ENCODE data around the gene GPR137B.

Gene GPR137B

GRCh38 chr1:236206548-236206947, 64.2 kb downstream of the GPR137B start:
- peak; percentile 81 for DNase-seq

GRCh38 chr1:236207121-236207520, 64.8 kb downstream of the GPR137B start:
- no peak for DNase-seq

DNA sequence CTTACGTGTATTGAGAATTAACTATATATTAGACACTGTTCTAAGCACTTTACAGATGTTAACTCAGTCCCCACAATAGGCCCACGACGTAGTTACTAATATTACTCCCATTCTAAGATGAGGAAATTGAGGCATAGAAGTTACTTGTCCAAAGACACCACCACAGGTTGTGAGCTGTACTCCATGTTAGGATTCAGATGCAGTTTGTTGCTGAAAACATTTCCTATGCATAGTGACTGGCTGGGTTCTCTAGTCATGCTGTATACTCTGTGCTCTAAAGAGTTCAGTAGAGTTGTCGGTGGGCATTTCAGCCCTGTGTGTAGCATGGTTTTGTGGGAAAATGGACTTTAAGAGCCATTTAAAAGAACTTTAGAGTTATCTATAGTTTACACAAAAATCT, 65.2 kb downstream of the GPR137B start:
- DNase-seq, result no peak

GRCh38 chr1:236209185-236209584, 66.8 kb downstream of the GPR137B start:
- DNase-seq, result no peak

DNA sequence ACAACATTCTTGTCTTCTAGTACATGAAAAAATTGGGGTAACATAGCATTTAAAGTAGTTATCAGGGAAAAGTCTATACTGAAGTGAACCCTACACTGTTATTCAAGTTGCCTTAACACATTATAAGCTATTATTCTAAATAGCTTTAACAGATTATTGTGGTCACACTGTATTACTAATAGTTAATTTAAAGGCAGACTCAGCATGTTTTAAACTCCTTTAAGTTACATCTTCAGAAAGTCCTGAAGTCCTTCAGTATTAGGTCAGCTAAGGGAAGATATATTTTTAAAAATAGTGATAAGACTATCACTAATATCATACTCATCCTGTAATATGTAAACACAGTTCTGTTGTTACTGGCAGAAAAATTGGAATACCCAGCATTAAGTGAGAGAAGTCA, 67.4 kb downstream of the GPR137B start:
- DNase-seq, result no peak

- no peak for DNase-seq
Observed at GRCh38 chr1:236211815-236212214, 69.5 kb downstream of the GPR137B start.

- DNase-seq, result no peak
Observed at GRCh38 chr1:236213534-236213933, 71.2 kb downstream of the GPR137B start.

DNA sequence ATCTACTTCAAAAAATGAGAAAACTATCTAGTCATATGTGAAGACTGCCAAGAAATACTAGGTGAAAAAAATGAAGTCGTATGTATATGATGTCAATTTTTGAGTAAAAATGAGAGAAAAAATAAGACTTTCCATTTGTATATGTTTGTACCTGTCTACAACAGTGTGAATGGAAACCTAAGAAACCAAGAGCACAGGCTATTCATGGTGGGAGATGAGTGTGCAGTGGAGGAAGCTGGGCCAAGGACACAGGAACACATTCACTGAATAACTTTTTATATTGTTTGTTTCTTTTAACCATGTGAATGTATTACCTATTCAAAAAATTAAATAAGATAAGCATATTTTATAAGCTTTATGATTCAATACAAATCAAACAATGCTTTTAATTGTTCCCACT, 72.4 kb downstream of the GPR137B start:
- no peak for DNase-seq

DNA sequence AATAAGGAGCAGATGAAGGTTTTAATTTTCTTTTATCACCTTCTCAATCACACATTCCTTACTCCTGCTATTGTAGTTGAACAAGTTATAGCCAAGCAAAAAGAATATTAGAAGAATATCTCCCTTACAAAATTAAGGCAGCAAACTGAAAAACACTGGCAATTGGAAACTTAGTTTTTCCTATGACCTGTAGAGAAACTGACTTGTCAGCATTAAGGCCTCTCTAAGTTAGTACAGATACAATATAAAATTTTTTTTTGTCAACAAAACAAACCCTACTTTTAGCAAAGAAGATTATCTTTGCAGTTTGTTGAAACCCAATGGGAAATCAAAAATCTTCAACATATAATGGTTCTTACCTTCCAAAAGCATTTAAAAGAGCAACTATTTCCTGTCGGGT, 78.1 kb downstream of the GPR137B start:
- DNase-seq, result no peak

- peak; percentile 26 for DNase-seq
Observed at GRCh38 chr1:236222632-236223031, 80.3 kb downstream of the GPR137B start.

DNA sequence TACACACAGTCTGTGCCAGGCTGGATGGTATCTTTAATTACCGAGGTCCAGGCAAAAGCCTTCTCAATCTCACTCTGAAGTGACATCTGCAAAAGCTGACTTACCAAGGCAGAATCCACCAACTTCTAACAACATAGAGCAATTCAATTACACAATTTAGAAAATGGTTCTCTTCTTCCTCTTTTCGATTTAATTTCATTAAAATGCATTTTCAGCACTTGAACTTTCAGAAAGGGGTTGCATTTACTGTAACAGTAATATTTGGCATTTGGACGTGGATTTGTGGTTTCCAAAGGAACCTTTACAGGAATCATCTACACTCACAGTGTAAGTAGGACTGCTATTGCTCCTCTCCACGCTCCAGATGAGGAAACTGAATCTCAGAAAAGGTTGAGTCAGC, 86.1 kb downstream of the GPR137B start:
- peak; percentile 89 for DNase-seq

- DNase-seq, result no peak
Observed at GRCh38 chr1:236235116-236235515, 92.8 kb downstream of the GPR137B start.

DNA sequence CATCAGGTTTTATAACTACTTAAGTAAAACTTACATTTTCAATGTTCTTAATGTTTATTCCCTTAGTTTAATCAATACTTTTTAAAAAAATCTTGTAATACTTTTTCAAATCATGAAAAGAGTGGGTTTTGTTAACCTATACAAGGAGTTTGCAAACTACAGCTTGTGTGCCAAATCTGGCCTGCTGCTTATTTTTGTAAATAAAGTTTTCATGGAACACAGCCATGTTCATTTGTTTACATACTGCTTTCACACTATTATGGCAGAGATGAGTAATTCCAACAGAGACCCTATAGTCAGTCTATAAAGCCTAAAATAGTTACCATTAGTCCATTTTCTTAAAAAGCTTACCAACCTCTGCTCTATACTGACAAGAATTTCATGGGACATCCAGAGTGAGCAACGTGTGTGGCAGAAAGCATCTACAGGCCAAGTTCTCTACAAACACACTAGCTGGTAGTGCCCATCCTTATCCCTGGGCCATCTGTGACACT, 96.8 kb downstream of the GPR137B start:
- DNase-seq, result no peak

DNA sequence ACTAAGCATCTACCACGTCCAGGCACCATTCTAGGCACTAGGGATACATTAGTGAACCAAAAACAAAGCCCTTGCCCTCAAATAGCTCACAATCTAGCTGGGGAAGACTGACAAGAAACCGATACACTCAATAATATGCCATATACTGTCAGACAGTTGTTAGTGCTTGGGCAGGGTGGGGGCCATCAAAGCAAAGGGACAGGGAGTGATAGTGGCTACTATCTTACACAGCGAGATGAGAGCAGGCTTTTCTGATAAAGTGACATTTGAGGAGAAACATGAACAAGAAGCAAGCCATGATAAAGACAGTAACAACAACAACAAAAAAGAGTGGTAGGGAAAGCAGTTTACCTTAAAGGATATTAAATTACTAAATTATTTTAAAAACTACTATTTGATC, 98.3 kb downstream of the GPR137B start:
- no peak for DNase-seq

GRCh38 chr1:236242568-236242967, 100.2 kb downstream of the GPR137B start:
- no peak for DNase-seq

DNA sequence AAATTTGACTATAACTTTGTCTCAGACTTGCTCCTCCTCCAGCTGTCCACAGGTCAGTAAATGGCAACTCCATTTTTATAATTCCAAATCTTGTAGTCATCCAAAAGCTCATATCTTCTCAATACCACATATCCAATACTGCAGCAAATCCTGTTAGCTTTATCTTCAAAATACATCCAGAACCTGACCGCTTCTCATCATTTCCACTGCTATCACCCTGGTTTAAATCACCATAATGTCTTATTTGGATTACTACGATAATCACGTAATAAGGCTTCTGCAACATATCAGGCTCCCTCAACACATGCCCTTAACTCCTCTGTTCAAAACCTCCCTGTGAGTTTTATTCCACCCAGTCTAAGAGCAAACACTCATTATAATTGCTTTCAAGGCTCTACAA, 104.9 kb downstream of the GPR137B start:
- DNase-seq, result no peak

GRCh38 chr1:236251587-236251986, 109.2 kb downstream of the GPR137B start:
- DNase-seq, result no peak

DNA sequence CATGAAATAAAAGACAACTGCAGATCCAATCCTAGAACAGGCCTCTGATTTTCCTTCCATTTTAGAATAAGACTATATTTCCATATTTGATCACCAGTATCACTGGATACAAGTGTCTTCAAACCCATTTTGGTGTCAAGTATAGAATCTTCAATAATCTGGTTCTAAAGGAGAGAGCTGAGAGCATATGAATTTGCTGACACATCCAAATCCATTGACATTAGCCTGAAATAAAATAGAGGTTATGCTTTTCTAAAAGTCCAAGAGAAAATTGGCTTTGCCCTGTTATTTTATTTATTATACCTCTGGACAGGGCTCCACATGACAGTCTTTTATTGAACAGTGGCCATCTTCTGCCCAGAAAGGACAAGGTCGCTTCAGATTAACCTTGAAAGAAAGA, 110.8 kb downstream of the GPR137B start:
- DNase-seq, result no peak

DNA sequence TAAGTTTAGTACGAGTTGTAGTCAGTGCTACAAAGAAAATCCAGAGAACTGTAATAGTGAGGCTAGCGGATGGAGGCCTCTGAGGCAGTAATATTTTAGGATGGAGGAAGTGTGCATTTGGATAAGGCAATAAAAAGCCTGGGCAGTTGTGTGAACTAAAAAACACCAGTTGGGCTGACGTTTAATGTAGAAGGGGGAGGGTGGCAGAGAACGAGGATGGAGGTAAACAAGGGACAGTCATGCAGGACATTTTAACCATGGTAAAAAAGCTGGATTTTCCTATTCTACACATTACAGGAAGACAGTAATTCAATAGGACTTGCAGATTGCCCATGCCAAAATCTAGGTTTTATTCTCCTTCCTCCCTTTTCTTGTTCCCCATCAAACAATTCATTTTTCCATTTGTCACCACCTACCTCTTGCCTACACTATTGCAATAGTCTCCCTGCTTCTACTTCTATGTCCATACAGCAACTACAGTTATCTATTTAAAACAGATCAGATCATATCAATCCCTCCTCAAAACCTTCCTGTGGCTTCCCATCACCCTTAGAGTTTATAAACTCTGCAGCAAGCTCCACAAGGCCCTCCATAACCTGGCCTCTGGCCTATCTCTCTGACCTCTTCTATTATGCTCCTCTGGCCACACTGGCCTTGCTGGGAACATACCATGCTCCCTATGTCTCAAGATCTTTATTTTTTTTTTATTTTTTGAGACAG, 111.7 kb downstream of the GPR137B start:
- DNase-seq, result no peak

DNA sequence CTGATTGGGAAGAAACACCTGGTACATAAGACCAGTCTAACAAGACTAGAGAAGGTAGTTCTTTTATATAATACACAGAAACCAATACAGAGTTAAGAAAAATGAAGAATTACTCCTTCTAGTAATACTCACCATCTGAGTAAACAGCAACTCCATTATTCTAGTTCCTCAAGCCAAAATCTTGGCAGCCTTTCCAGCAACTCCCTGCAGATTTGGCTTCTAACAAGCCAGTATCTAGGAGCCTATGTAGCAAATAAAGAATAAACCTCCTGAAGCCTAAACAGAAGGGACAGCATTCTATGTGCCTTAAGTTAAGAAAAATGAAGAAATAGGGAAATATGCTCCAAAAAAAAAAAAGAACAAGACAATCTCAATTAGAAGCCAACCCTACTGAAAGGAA, 114.9 kb downstream of the GPR137B start:
- no peak for DNase-seq

- DNase-seq, result no peak
Observed at GRCh38 chr1:236258114-236258622, 115.8 kb downstream of the GPR137B start.
